Breast epithelium (tissue), 4 donors: ENCODE results near the gene DUSP8. TPM values are rescaled to one million over a fixed set of nuclear protein-coding genes. Genes with fewer than 3 reads are reported as not detected.

ENCODE experiments used
- DNase-seq, 2 donors: peaks; one replicate each; pipeline ENCODE4 v3.0.0-alpha.2; 2019; ENCODE audit warnings: low spot score in 2 of 2
- H3K27ac ChIP-seq, 2 donors: fragments of 200-600 bp; sonication (generic) in 1 of 2; one replicate each; pipeline ENCODE4 v1.5.1; 2016 to 2019; ENCODE audit warnings: mild to moderate bottlenecking in 1 of 2
- H3K27me3 ChIP-seq, 2 donors: fragments of 200-600 bp; sonication (generic) in 1 of 2; one replicate each; pipeline versions ENCODE4 v1.5.1 to v1.6.0; 2017 to 2019; ENCODE audit warnings: control low read depth in 1 of 2, mild to moderate bottlenecking in 1 of 2
- H3K36me3 ChIP-seq: fragments of 200-600 bp; one replicate; pipeline ENCODE4 v1.5.1; 2019
- H3K4me1 ChIP-seq, 2 donors: fragments of 200-600 bp; sonication (generic); one replicate each; pipeline ENCODE4 v1.5.1; 2016 to 2019; ENCODE audit warnings: control low read depth in 1 of 2
- H3K4me3 ChIP-seq, 3 donors: fragments of 200-600 bp; sonication (generic); 1 replicate in 2 of 3; 2 replicates in 1 of 3; pipeline ENCODE4 v1.5.1; 2016 to 2019; ENCODE audit warnings: mild to moderate bottlenecking in 3 of 3, moderate library complexity in 2 of 3
- H3K9me3 ChIP-seq, 2 donors: fragments of 200-600 bp; sonication (generic) in 1 of 2; one replicate each; pipeline ENCODE4 v1.5.1; 2016 to 2019; ENCODE audit warnings: control low read depth in 1 of 2
- POLR2A ChIP-seq: fragments of 450-650 bp; IDR thresholded peaks from one replicate; pipeline ENCODE4 v1.6.1; 2016; ENCODE audit warnings: antibody characterized with exemption, mild to moderate bottlenecking, moderate library complexity
- POLR2AphosphoS5 ChIP-seq, 3 donors: sonication (generic); formaldehyde crosslinking; IDR thresholded peaks; one replicate each; pipeline ENCODE4 v1.6.1; 2017; ENCODE audit warnings: antibody characterized with exemption in 3 of 3
- intact Hi-C: fragments of 100-400 bp; cut with DNase I; formaldehyde crosslinking; loops from one replicate; pipeline ENCODE4 v1.15.1; 2023; ENCODE audit warnings: low total_unique reads
- total RNA-seq, 3 donors: library from RNA; depleted of rRNA; stranded (reverse); fragments of >200 nt; gene quantifications; one replicate each; pipeline ENCODE4 v1.1.0, GENCODE V29; 2016
- TF ChIP-seq, protein P1 (sequence below), 3 donors: fragments of 450-650 bp; IDR thresholded peaks; one replicate each; pipeline ENCODE4 v1.5.1; 2016 to 2017; ENCODE audit warnings: antibody characterized with exemption in 3 of 3, mild to moderate bottlenecking in 3 of 3, moderate library complexity in 3 of 3

Gene DUSP8
- total RNA-seq, 3 donors from 2014 or later = 0.80 to 2.9 (median 1.6) TPM

GRCh38 chr11:1558775-1559110 lies 13.3 kb downstream of the DUSP8 start:
- TF ChIP-seq POLR2A (no peak), POLR2AphosphoS5 (IDR thresholded peaks at IDR 0.05) (no peak)
- TF ChIP-seq, protein P1, sequence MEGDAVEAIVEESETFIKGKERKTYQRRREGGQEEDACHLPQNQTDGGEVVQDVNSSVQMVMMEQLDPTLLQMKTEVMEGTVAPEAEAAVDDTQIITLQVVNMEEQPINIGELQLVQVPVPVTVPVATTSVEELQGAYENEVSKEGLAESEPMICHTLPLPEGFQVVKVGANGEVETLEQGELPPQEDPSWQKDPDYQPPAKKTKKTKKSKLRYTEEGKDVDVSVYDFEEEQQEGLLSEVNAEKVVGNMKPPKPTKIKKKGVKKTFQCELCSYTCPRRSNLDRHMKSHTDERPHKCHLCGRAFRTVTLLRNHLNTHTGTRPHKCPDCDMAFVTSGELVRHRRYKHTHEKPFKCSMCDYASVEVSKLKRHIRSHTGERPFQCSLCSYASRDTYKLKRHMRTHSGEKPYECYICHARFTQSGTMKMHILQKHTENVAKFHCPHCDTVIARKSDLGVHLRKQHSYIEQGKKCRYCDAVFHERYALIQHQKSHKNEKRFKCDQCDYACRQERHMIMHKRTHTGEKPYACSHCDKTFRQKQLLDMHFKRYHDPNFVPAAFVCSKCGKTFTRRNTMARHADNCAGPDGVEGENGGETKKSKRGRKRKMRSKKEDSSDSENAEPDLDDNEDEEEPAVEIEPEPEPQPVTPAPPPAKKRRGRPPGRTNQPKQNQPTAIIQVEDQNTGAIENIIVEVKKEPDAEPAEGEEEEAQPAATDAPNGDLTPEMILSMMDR (IDR thresholded peaks at IDR 0.05) = no peak
- no peak for DNase-seq
- H3K4me1 ChIP-seq = peaks cover 9 to 14% of the 10 kb centered on the region in 2 donors
- intact Hi-C loops = no loop called here
- H3K9me3 ChIP-seq = no peaks in the 10 kb centered on the region
- no peaks in the 10 kb centered on the region for H3K27me3 ChIP-seq
- no peaks in the 10 kb centered on the region for H3K36me3 ChIP-seq
- H3K27ac ChIP-seq = peak overlapping the region; percentile 90 to 92
- H3K4me3 ChIP-seq = peak overlapping the region in 2 of 3 donors; percentile 21 to 43

DNA sequence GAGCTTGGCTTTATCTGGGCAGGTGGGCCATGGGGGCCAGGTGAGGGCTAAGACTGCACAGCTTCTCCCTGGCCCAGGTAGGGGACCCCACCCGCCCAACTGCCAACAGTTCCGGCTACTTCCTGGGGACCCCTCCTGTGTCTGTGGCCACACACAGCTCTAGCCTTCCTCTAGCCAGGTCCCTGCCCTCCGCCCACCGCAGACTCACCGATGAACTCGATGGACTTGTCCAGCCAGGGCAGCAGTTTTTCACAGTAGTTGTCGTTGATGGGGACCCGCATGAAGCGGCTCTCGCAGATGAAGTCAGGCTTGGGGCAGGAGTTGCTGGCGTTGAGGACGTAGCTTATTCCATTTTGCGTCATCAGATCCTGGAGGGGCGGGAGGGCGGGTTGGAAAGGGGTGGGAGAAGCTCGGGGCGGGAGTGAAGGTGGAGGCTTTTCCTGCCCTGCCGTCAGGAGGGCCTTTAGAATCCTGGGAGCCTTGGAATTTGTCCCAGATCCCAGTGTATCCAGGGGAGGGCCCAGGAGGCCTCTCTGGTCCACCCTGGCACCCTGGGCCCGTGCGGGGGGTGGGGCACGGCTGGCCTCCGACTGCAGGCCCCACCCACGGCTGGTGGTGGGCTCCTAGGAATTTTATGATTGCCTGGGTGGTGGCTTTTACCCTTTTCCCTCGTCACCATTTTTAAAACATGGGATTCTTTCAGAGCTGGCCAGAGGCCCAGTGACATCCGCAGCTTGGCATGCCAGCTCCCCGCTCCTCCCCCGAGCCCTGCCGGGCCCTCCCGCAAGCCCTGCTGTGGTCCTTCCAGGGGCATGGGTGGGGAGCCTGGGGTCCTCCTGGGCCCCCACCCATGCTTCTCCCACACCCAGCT lies 13.9 kb downstream of the DUSP8 start:
- Histone ChIP-seq H3K4me1 (peaks cover 9 to 14% of the 10 kb centered on the region in 2 donors), H3K27me3 (no peaks in the 10 kb centered on the region), H3K36me3 (no peaks in the 10 kb centered on the region), H3K9me3 (no peaks in the 10 kb centered on the region), H3K27ac (peak overlapping the region; percentile 90 to 92), H3K4me3 (peak overlapping the region in 2 of 3 donors; percentile 21 to 43)
- TF ChIP-seq POLR2A (no peak), POLR2AphosphoS5 (IDR thresholded peaks at IDR 0.05) (no peak)
- TF ChIP-seq, protein P1 (IDR thresholded peaks at IDR 0.05) = no peak
- peak in 1 of 2 donors; percentile 66 for DNase-seq
- intact Hi-C loops = no loop called here

DNA sequence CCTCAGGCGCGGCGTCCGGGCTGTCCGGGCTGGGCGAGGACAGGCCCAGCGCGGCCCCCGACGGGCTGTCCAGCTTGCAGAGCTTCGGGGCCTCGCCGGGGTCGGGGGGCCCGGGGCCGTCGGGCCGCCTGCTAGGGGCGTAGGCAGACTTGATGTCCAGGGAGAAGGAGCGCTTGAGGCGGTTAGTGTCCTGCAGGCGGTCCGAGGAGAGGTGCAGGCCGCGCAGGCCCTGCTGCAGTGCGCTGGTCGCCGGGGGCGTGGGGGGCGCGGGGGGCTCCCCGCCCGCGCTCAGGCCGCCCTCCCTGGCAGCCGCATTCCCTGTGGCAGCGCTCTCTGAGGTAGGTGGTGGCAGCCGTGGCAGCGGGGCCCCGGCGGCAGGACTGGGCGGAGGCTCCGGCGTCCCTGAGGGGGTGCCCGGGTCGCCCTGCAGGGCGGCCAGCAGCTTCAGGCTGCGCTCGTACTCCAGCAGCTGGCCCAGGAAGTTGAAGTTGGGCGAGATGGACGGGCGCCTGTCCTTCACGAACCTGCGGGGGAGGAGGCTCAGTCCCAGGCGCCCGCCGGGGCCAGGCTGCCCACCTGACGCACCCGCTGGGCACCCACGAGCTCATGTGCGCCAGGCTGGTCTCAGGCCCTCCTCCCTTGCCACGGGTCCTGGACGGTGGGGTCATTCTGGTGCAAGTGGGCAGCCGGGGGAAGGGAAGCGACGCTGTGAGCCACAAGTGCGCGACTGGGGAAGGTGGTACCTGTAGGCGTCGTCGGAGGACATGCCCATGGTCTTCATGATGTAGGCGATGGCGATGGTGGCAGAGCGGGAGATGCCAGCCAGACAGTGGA lies 14.8 kb downstream of the DUSP8 start:
- DNase-seq = no peak
- intact Hi-C loops = no loop called here
- Histone ChIP-seq H3K36me3 (no peaks in the 10 kb centered on the region), H3K4me3 (no peak overlapping the region), H3K27me3 (no peaks in the 10 kb centered on the region), H3K4me1 (peaks cover 9 to 14% of the 10 kb centered on the region in 2 donors), H3K9me3 (no peaks in the 10 kb centered on the region), H3K27ac (peak overlapping the region; percentile 90 to 92)
- TF ChIP-seq POLR2A = no peak
- TF ChIP-seq, protein P1 (IDR thresholded peaks at IDR 0.05) = no peak
- no peak for TF ChIP-seq POLR2AphosphoS5 (IDR thresholded peaks at IDR 0.05)

DNA sequence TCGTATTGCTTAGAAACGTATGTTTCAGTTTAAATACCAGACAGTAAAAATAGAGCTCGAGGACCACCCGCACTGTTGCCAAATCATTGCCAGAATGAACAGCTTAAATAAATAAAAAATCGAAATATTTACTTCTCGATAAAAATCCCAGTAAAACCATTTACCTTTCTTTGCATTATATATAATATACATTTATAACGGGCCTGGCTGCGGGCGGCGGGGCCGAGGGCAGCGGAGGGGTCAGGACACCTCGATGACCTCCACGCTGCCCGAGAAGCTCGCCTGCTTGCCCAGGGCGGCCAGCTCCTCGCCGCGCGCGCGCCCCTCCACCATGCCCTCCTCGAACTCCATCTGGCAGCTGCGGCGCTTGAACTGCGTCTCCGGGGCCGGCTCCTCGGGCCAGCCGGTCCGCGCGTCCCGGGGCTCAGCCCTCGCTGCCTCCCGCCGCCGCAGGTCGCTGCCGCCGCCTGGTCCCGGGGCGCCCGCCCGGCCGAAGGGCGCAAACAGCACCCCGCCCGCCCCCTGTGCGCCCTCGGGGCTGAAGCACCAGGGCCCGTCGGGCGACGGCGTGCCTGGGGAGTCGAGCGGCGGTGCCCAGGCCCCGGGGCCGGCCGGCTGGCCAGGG lies 15.7 kb downstream of the DUSP8 start:
- intact Hi-C loops = no loop called here
- Histone ChIP-seq H3K36me3 (no peaks in the 10 kb centered on the region), H3K27ac (no peak overlapping the region), H3K27me3 (no peaks in the 10 kb centered on the region), H3K4me3 (no peak overlapping the region), H3K4me1 (peaks cover 9 to 14% of the 10 kb centered on the region in 2 donors), H3K9me3 (no peaks in the 10 kb centered on the region)
- DNase-seq = no peak
- TF ChIP-seq POLR2A (no peak), POLR2AphosphoS5 (IDR thresholded peaks at IDR 0.05) (no peak)
- TF ChIP-seq, protein P1 (IDR thresholded peaks at IDR 0.05) = no peak
